Activated CD4-positive, alpha-beta T cell treated with anti-CD3 and anti-CD28 coated beads for 4 hours (primary cell): ENCODE measurements around the gene TMEM175.

Experiments used
- DNase-seq, 2 donors: peaks; one replicate each; pipeline ENCODE4 v3.0.0-alpha.2; 2020

Gene TMEM175

DNA sequence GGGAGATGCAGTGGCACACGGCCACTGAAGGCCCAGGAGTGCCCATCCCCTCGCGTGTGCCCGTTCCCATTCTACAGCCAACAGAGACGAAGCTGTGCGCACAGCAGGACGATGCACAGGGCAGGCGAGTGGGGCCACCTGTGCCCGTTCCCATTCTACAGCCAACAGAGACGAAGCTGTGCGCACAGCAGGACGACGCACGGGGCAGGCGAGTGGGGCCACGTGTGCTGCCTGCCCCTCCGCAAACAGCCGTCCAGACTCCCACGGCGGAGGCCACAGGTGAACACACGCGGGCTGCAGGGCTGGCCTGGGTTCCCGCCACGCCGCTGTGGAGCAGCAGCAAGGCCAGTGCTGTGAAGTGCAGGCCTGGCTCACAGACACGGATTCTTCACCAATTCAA is 32.2 kb upstream of the TMEM175 start:
- no peak for DNase-seq

DNA sequence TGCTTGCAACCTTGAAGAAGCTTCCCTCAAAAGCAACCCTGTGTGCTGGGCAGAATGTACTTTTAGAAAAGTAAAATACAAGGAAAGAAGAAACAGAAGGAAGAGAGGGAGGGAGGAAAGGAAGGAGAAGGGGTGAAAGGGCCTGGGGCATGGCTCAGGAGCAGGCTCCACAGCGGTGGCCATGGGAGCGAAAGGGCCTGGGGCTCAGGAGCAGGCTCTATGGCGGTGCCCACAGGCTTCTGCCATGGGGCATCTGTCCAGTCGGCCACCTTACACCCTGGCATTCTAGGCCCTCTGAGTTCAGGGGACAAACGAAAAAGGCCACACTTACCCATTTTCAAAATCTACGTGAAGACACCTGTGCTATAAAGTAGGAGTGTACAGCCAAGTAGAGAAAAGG is 31.5 kb upstream of the TMEM175 start:
- no peak for DNase-seq

- DNase-seq, result no peak
Observed at GRCh38 chr4:901192-901910, 30.9 kb upstream of the TMEM175 start.

GRCh38 chr4:903066-904046 is 28.9 kb upstream of the TMEM175 start:
- DNase-seq, result no peak

DNA sequence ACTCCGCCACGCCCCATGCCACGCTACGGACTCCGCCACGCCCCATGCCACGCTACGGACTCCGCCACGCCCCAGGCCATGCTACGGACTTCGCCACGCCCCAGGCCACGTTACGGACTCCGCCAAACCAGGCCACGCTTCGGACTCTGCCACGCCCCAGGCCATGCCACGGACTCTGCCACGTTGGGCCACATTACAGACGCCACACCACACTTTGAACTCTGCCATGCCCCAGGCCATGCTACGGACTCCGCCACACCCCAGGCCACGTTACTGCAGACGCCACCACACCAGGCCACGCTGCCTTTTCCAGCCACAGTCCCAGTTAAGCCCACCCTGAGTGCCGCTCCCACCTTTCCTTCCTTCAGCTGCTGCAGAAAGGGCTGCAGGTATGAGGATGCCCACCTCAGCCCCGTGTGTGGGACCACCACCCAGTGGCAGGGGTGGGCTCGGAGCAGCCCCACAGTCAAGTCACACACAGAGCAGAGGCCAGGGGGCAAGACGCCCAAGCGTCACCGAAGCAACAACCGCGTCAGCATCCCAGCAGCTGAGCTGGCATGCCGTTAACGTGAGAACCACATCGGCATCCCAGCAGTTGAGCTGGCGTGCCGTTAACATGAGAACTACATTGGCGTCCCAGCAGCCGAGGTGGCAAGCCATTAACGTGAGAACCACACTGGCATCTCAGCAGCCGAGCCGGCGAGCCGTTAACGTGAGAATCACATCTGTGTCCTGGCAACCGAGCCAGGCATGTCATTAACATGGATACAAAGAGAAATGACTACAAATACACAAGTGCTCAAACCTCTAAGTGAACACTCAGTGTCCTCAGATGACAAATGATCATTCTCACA is 26.5 kb upstream of the TMEM175 start:
- DNase-seq, result no peak

DNA sequence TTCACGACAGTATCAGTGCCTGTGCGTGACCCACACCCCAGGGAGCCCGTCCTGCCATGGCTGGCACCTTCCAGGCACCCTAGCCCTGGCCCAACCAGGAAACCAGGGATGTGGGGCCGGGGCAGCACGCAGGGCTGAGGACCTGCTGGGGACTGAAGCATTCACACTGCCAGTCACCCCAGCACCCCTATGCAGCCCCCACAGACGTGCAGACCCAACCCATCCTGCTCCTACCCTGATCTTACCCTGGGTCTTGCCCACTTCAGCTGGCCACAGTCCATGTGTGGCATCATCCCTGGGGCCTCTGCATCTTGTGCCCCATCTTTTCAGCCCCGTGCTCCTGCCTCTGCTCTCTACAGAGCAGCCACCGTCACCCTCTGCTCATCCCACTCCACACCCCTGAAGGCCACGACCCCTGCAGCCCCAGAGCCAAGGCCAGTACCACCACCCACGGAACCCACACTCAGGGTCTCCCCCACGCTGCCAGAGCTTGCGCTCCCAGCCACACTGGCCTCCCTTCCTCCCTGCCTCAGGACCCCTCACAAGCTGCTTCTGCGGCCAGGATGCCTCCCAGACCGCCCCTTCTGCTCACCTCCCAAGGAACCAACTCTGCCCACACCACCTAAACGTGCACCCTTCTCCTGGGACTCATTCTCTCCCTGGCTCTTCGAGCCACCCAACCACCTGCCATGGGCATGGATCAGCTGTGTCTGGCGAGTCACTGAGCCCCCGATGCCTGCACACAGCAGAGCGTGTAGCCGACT is 25.7 kb upstream of the TMEM175 start:
- no peak for DNase-seq

DNA sequence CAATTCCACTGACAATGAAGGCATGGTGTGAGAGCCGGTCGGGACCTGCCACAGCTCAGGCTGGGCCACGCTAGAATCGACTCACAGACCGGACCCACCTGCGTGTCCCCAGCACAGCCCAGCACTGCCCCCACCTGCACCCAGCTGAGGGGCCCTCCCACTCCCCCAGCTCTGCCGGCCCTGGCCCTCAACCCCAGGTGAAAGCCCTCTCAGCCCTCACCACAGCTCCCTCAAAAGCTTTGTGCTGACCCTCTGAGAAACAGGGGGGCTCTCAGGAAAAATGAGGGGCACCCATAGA is 25.2 kb upstream of the TMEM175 start:
- DNase-seq, result no peak

- no peak for DNase-seq
Observed at GRCh38 chr4:907691-908425, 24.4 kb upstream of the TMEM175 start.

DNA sequence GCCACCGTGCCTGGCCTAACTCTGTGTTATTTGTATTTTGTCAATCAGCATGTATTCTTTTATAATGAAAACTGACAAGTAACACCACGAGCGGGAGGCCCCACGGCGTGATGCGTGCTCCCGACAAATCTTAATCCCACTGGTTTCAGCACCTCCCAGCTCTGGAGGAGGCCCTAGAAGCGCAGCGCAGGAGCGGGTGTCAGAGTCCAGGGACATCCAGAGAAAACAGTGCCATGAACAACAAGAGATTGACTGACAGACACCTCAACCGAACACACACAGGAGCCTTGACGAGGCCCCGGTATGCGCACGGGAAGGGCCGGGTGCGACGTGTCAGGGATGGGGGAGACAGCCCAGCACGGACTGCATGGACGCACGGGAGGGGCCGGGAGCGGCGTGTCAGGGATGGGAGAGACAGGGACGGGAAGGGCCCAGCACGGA is 23.1 kb upstream of the TMEM175 start:
- no peak for DNase-seq

- no peak for DNase-seq
Observed at GRCh38 chr4:909821-910220, 22.4 kb upstream of the TMEM175 start.

DNA sequence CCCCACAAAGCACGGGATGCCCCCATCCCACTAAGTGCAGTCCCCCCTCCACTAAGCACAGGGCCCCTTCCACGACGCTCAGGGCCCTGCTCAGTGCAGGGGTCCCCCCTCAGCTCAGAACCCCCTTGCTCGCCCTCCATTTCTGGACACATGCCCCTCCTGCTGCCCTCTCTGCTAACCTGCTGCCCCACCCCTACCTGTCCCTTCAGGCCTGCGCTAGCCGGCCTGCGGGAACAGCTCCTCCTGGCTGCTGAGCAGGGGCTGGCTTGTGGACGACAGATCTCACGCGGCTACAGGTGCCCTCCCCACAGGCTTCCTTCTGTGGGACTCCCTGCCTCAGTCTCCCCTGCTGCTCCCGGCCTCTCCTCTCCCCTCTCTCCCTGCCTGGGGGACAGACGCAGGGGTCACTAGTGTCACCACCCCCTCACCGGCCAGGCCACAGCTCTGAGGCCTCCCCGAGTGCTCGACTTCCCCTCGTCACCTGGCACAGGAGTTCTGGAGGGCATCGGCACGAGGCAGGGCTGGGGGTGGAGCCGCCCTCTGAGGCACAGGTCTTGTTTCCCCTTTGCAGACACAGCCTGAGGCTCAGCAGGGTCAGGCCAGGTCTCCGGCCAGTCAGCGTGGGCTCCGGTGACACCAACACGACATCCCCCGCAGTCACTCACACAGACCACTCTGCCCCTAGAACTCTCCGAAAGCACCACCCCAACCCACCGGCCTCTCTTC is 21.7 kb upstream of the TMEM175 start:
- no peak for DNase-seq

DNA sequence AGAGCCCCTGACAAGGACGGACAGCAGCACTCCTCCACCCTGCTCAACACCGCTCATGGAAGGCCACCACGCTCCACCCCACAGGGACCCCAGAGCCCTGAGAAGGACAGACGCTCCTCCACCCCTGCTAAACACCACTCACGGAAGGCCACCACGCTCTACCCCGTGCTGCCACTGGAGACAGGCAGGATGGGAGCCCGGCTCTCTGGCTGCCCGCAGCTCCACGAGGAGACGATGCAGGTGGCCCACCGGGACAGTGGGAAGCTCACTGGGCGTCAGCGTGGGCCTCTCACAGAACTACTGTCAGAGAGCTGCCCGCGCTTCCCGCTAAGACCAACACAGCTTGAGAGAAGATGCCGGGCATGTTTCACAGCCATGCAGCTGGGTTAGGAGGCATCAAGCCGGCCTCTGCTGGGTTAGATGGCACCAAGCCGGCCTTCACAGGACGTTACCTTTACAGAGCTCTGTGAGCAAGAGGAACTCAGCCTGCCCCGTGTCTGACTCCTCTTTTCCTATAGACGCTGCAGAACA is 21.0 kb upstream of the TMEM175 start:
- DNase-seq, result no peak

GRCh38 chr4:911871-912490 is 20.3 kb upstream of the TMEM175 start:
- DNase-seq, result no peak

DNA sequence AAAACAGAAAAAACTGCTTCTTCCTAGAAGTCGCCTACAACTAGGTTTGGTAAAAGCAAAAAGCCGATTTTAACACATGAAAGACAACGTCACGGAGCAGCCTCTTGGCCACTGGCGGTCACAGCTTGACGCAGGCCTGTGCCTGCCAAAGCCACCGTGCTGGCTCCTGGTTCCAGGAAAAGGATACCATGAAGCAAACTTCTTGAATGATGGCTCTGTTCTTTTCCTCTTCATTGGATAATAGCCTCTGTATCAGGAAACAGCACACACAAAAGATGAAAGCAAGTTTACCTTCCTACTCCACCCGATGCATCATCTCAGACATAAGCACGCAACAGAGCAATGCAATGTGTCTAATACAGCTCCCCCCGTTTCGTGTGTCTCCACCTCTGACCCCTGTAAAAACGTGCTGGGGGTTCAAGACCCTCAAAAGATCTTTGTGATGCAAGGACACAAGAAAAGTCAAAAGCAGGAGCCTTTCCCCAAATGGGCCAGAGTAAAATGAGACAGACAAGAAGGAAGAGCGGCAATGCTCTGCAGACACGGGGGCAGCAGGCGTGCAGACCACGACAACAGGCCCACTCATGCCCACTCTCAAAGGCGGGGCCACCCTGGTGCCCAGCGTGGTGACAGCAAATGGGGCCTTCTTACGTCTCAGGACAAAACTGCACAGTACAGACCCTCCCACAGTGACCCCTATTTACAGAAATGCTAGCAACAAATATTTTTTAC is 19.5 kb upstream of the TMEM175 start:
- DNase-seq, result no peak

- no peak for DNase-seq
Observed at GRCh38 chr4:913280-913618, 19.0 kb upstream of the TMEM175 start.

DNA sequence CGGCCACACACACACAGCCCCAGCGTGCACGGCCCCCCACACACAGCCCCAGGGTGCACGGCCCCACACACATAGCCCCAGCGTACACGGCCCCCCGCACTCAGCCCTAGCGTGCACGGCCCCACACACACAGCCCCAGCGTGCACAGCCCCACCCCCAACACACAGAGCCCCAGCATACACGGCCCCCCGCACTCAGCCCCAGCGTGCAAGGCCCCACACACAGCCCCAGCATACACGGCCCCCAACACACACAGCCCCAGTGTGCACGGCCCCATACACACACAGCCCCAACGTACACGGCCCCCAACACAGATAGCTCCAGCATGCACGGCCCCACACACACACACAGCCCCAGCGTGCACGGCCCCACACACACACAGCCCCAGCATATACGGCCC is 17.7 kb upstream of the TMEM175 start:
- DNase-seq, result no peak

DNA sequence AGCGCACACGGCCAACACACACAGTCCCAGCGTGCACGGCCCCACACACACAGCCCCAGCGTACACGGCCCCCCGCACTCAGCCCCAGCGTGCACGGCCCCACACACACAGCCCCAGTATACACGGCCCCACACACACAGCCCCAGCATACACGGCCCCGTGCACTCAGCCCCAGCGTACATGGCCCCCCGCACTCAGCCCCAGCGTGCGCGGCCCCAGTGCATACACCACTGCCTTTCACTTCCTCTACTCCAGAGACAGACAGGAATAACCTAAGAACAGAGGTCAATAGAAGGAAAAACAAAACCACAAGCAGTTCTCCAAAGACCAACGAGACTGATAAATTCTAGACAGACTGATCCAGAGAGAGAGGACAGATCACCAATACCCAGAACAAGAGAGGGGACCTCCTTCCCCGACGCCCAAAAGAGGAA is 17.2 kb upstream of the TMEM175 start:
- DNase-seq, result no peak

- DNase-seq, result no peak
Observed at GRCh38 chr4:915595-915994, 16.7 kb upstream of the TMEM175 start.

GRCh38 chr4:917466-917865 is 14.8 kb upstream of the TMEM175 start:
- no peak for DNase-seq

GRCh38 chr4:917992-918391 is 14.3 kb upstream of the TMEM175 start:
- DNase-seq, result no peak
